Calu3 (cell line): ENCODE data around the gene CDH4. TPM values are rescaled to one million over a fixed set of nuclear protein-coding genes. Genes with fewer than 3 reads are reported as not detected.

Source experiments
- BruUV-seq: library from RNA; stranded (reverse); fragments of 400-500 nt; replicated peaks from 2 replicates; lab custom pipeline; 2021; lab: Mats Ljungman, UMichigan
- CTCF ChIA-PET: fragments of 300-600 bp; sonication (Branson Sonifier 250); formaldehyde crosslinking; loops from one replicate; lab custom pipeline; 2022; ENCODE audit warnings: antibody characterized with exemption; lab: Charles Lee
- DNase-seq: peaks from one replicate; pipeline ENCODE4 v3.0.0; 2022
- H3K27ac Mint-ChIP-seq: one replicate; pipeline ENCODE4 v1.8.0; 2022; ENCODE audit warnings: mixed read lengths; ENCODE audit not compliant: unreplicated experiment
- H3K27me3 Mint-ChIP-seq: one replicate; pipeline ENCODE4 v1.8.0; 2022; ENCODE audit warnings: mixed read lengths; ENCODE audit not compliant: unreplicated experiment
- H3K36me3 Mint-ChIP-seq: one replicate; pipeline ENCODE4 v1.8.0; 2022; ENCODE audit warnings: mild to moderate bottlenecking, moderate library complexity, mixed read lengths; ENCODE audit not compliant: insufficient read depth, unreplicated experiment
- H3K4me1 Mint-ChIP-seq: one replicate; pipeline ENCODE4 v1.8.0; 2022; ENCODE audit warnings: mild to moderate bottlenecking, low read depth, mixed read lengths; ENCODE audit not compliant: unreplicated experiment
- H3K4me3 Mint-ChIP-seq: one replicate; pipeline ENCODE4 v1.8.0; 2022; ENCODE audit warnings: mild to moderate bottlenecking, low read depth, moderate library complexity, mixed read lengths; ENCODE audit not compliant: unreplicated experiment
- H3K9me3 Mint-ChIP-seq: one replicate; pipeline ENCODE4 v1.8.0; 2022; ENCODE audit warnings: low read depth, mixed read lengths; ENCODE audit not compliant: unreplicated experiment
- intact Hi-C: fragments of 100-400 bp; cut with micrococcal nuclease; formaldehyde crosslinking; loops from one replicate; pipeline ENCODE4 v1.10.0; 2022; ENCODE audit not compliant: unreplicated experiment
- total RNA-seq: library from RNA; stranded (reverse); gene quantifications from 2 replicates; pipeline ENCODE4 v1.2.3, GENCODE V29; 2022
- TF ChIP-seq, protein P1 (sequence below): fragments of 200-600 bp; IDR thresholded peaks from one replicate; pipeline ENCODE4 v1.8.0; 2022; ENCODE audit warnings: antibody characterized with exemption; ENCODE audit not compliant: unreplicated experiment

Gene CDH4
- total RNA-seq, 1 experiment from 2014 or later: not detected

DNA sequence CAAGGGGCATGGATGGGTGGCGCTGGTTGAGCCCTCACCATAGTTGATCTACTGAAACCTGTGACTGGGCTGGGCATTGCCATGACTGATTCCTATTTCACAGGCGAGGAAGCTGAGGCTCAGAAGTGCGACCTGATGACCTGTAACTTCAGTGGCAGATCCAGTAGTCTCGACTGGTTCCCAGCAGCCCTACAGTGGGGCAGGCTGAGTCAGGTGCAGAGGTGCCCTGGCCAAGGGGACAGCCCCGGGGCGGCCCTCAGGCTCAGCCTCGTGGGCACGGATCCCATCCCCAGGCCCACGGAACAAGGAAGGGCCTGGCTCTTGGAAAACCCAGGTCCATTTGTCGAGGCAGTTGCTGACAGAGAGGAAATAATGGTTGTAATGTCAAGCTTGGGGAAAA lies 283.0 kb downstream of the CDH4 start:
- no peak for DNase-seq
- TF ChIP-seq, protein P1, sequence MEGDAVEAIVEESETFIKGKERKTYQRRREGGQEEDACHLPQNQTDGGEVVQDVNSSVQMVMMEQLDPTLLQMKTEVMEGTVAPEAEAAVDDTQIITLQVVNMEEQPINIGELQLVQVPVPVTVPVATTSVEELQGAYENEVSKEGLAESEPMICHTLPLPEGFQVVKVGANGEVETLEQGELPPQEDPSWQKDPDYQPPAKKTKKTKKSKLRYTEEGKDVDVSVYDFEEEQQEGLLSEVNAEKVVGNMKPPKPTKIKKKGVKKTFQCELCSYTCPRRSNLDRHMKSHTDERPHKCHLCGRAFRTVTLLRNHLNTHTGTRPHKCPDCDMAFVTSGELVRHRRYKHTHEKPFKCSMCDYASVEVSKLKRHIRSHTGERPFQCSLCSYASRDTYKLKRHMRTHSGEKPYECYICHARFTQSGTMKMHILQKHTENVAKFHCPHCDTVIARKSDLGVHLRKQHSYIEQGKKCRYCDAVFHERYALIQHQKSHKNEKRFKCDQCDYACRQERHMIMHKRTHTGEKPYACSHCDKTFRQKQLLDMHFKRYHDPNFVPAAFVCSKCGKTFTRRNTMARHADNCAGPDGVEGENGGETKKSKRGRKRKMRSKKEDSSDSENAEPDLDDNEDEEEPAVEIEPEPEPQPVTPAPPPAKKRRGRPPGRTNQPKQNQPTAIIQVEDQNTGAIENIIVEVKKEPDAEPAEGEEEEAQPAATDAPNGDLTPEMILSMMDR: no peak
- H3K27me3 Mint-ChIP-seq: peaks cover 52% of the 10 kb centered on the region
- no TSS peak for BruUV-seq
- no peaks in the 10 kb centered on the region for H3K4me1 Mint-ChIP-seq
- CTCF ChIA-PET: no interaction called here
- peaks cover 3% of the 10 kb centered on the region for H3K9me3 Mint-ChIP-seq
- no peaks in the 10 kb centered on the region for H3K36me3 Mint-ChIP-seq
- intact Hi-C loops: no loop called here
- H3K27ac Mint-ChIP-seq: no peak overlapping the region
- H3K4me3 Mint-ChIP-seq: no peak overlapping the region

GRCh38 chr20:61535536-61535935 lies 283.5 kb downstream of the CDH4 start:
- no peak for DNase-seq
- TF ChIP-seq, protein P1: no peak
- peaks cover 3% of the 10 kb centered on the region for H3K9me3 Mint-ChIP-seq
- H3K27ac Mint-ChIP-seq: no peak overlapping the region
- H3K4me3 Mint-ChIP-seq: no peak overlapping the region
- intact Hi-C loops: no loop called here
- no peaks in the 10 kb centered on the region for H3K4me1 Mint-ChIP-seq
- no peaks in the 10 kb centered on the region for H3K36me3 Mint-ChIP-seq
- peaks cover 52% of the 10 kb centered on the region for H3K27me3 Mint-ChIP-seq
- CTCF ChIA-PET: no interaction called here
- BruUV-seq: no TSS peak

- Mint-ChIP-seq H3K27me3 (peaks cover 52% of the 10 kb centered on the region), H3K9me3 (peaks cover 3% of the 10 kb centered on the region), H3K27ac (no peak overlapping the region), H3K4me1 (no peaks in the 10 kb centered on the region), H3K4me3 (no peak overlapping the region), H3K36me3 (no peaks in the 10 kb centered on the region)
- no TSS peak for BruUV-seq
- intact Hi-C loops: no loop called here
- TF ChIP-seq, protein P1: no peak
- DNase-seq: no peak
- CTCF ChIA-PET: no interaction called here
These were observed 283.9 kb downstream of the CDH4 start for GRCh38 chr20:61535956-61536355.

DNA sequence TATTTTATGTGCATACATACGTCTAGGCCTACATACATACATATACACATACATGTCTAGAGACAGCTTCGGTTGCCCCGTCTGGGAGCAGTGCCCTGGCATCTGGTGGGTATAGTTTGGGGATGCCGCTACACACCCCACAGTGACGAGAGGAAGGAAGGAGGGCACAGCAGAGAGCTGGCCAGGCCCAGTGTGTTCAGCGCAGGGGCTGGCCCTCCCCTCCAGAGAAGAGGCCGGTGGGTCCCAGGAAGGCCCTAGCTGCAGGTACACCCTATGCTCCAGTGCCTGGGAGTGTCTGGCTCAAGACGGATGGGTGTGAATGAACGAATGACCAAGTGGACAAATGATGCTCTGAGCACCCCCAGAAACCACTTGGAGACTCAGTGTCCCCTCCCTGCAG lies 284.6 kb downstream of the CDH4 start:
- Mint-ChIP-seq H3K36me3 (no peaks in the 10 kb centered on the region), H3K4me3 (no peak overlapping the region), H3K27ac (no peak overlapping the region), H3K9me3 (peaks cover 3% of the 10 kb centered on the region), H3K27me3 (peaks cover 52% of the 10 kb centered on the region), H3K4me1 (no peaks in the 10 kb centered on the region)
- DNase-seq: no peak
- CTCF ChIA-PET: no interaction called here
- TF ChIP-seq, protein P1: no peak
- intact Hi-C loops: no loop called here
- no TSS peak for BruUV-seq
